Measurements from ENCODE around the gene U2SURP. TPM values are rescaled to one million over a fixed set of nuclear protein-coding genes. Genes with fewer than 3 reads are reported as not detected.

Gene U2SURP
- total RNA-seq, 2 experiments from 2014 or later: 164 to 179 TPM

- H3K27ac ChIP-seq (ENCODE audit: low read depth in 1 of 2, low read length in 2 of 2): no peak overlapping the region
- H3K4me3 ChIP-seq (ENCODE audit: low read length): no peak overlapping the region
- Mint-ChIP-seq H3K27ac (no peak overlapping the region), H3K4me3 (no peak overlapping the region), H3K9me3 (no peaks in the 10 kb centered on the region), H3K27me3 (peaks cover 73% of the 10 kb centered on the region), H3K36me3 (ENCODE audit: low read depth) (no peaks in the 10 kb centered on the region), H3K4me1 (ENCODE audit: low read depth) (peaks cover 4% of the 10 kb centered on the region)
- TF ChIP-seq CTCF (IDR thresholded peaks at IDR 0.05): no peak
- ChIA-PET CTCF (no interaction called here), POLR2A (no interaction called here)
- peaks cover 0 to 9% of the 10 kb centered on the region in 2 experiments for H3K9me3 ChIP-seq (ENCODE audit: control insufficient read depth in 1 of 2, insufficient read depth in 1 of 2, low read length in 2 of 2)
- peaks cover 11% of the 10 kb centered on the region for H3K4me1 ChIP-seq (ENCODE audit: insufficient read depth, low read length)
- H3K27me3 ChIP-seq (ENCODE audit: control insufficient read depth in 1 of 2, insufficient read depth in 2 of 2, low read length in 2 of 2): peaks cover 31 to 49% of the 10 kb centered on the region in 2 experiments
- no peak for DNase-seq
- ATAC-seq (ENCODE audit: poor library complexity): no peak
- no peaks in the 10 kb centered on the region for H3K36me3 ChIP-seq (ENCODE audit: insufficient read depth, low read length)
- intact Hi-C loops (cut with DNase I, micrococcal nuclease): no loop called here
Measured at GRCh38 chr3:142963234-142963515, 38.2 kb upstream of the U2SURP start.

GRCh38 chr3:142963516-142964448, 37.6 kb upstream of the U2SURP start, which contains the start of gene PAQR9:
Gene PAQR9 (minus strand): TSS chr3:142963674. CDS start chr3:142963336, 338 bp downstream.
- POLR2A ChIA-PET: no interaction called here
- Histone ChIP-seq H3K9me3 (ENCODE audit: control insufficient read depth in 1 of 2, insufficient read depth in 1 of 2, low read length in 2 of 2) (peaks cover 0 to 9% of the 10 kb centered on the region in 2 experiments), H3K27ac (ENCODE audit: low read depth in 1 of 2, low read length in 2 of 2) (no peak within 1 kb of the TSS), H3K27me3 (ENCODE audit: control insufficient read depth in 1 of 2, insufficient read depth in 2 of 2, low read length in 2 of 2) (peaks cover 28 to 48% of the 10 kb centered on the region in 2 experiments), H3K4me3 (ENCODE audit: low read length) (no peak within 1 kb of the TSS), H3K4me1 (ENCODE audit: insufficient read depth, low read length) (peaks cover 11% of the 10 kb centered on the region), H3K36me3 (ENCODE audit: insufficient read depth, low read length) (no peaks in the 10 kb centered on the region)
- Mint-ChIP-seq H3K27me3 (peaks cover 73% of the 10 kb centered on the region), H3K4me1 (ENCODE audit: low read depth) (peaks cover 4% of the 10 kb centered on the region), H3K4me3 (peak within 1 kb of the TSS; percentile 76), H3K36me3 (ENCODE audit: low read depth) (no peaks in the 10 kb centered on the region), H3K9me3 (no peaks in the 10 kb centered on the region), H3K27ac (no peak within 1 kb of the TSS)
- CTCF ChIA-PET: no interaction called here
- peak in 2 of 14 experiments; percentile 13 to 19 for DNase-seq
- intact Hi-C loops (cut with DNase I, micrococcal nuclease): no loop called here
- TF ChIP-seq CTCF (IDR thresholded peaks at IDR 0.05): no peak
- no peak for ATAC-seq (ENCODE audit: poor library complexity)

DNA sequence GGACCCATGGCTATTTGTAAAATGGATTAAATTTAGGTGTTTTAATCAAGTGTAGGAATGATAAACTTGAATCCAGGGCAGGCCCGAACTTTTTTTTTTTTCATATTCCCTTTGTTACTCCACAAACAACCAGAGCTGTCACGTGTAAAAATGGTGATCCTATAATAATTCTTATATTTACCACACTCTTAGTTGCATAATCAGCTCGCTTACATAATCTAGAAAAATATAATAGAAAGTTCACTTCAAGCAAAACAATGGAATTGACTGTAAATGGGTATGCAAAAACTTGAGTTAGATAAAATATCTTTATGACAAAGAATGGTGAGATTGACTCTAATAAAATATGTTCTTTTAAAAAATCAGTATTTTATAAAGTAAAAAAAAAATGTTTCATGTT, 35.8 kb upstream of the U2SURP start:
- TF ChIP-seq CTCF (IDR thresholded peaks at IDR 0.05): no peak
- Mint-ChIP-seq H3K27ac (no peak overlapping the region), H3K9me3 (no peaks in the 10 kb centered on the region), H3K4me1 (ENCODE audit: low read depth) (peaks cover 4% of the 10 kb centered on the region), H3K36me3 (ENCODE audit: low read depth) (no peaks in the 10 kb centered on the region), H3K4me3 (no peak overlapping the region), H3K27me3 (peaks cover 72% of the 10 kb centered on the region)
- ChIA-PET POLR2A (no interaction called here), CTCF (no interaction called here)
- H3K4me1 ChIP-seq (ENCODE audit: insufficient read depth, low read length): peaks cover 11% of the 10 kb centered on the region
- intact Hi-C loops (cut with DNase I, micrococcal nuclease): no loop called here
- no peak overlapping the region for H3K4me3 ChIP-seq (ENCODE audit: low read length)
- peaks cover 27 to 36% of the 10 kb centered on the region in 2 experiments for H3K27me3 ChIP-seq (ENCODE audit: control insufficient read depth in 1 of 2, insufficient read depth in 2 of 2, low read length in 2 of 2)
- no peak overlapping the region for H3K27ac ChIP-seq (ENCODE audit: low read depth in 1 of 2, low read length in 2 of 2)
- ATAC-seq (ENCODE audit: poor library complexity): no peak
- peaks cover 0 to 9% of the 10 kb centered on the region in 2 experiments for H3K9me3 ChIP-seq (ENCODE audit: control insufficient read depth in 1 of 2, insufficient read depth in 1 of 2, low read length in 2 of 2)
- DNase-seq: no peak
- no peaks in the 10 kb centered on the region for H3K36me3 ChIP-seq (ENCODE audit: insufficient read depth, low read length)
